SK-N-SH (cell line): ENCODE results near the gene ZDHHC14. TPM values are rescaled to one million over a fixed set of nuclear protein-coding genes. Genes with fewer than 3 reads are reported as not detected.

Source experiments
- CTCF ChIA-PET: fragments of 300-600, 350-600 bp; formaldehyde crosslinking; extraction: SDS; loops from one replicate; lab custom pipeline; 2021; lab: Yijun Ruan, JAX
- POLR2A ChIA-PET: fragments of 350-600 bp; sonication (Branson Sonifier 250); formaldehyde crosslinking; extraction: SDS; loops from one replicate; lab custom pipeline; 2020; ENCODE audit warnings: antibody characterized with exemption, inconsistent platforms; lab: Yijun Ruan, JAX
- DNase-seq: peaks from one replicate; pipeline ENCODE4 v3.0.0; 2012
- H2AFZ ChIP-seq: fragments of 200-600 bp; sonication (generic); 2 replicates; pipeline ENCODE4 v1.8.1; 2016; ENCODE audit warnings: antibody characterized with exemption, mild to moderate bottlenecking, low read depth
- H3F3A ChIP-seq: fragments of 200-600 bp; sonication (generic); replicated peaks from 2 replicates; pipeline ENCODE3; 2016; ENCODE audit warnings: antibody characterized with exemption, mild to moderate bottlenecking; ENCODE audit not compliant: insufficient read depth
- H3K27ac ChIP-seq, 2 experiments: fragments of 200-500 bp in 1 of 2; fragments of 200-600 bp in 1 of 2; sonication (Bioruptor generic) in 1 of 2; sonication (generic), shearing (Covaris generic) in 1 of 2; 2 replicates each; pipeline versions ENCODE4 v1.5.1 to v1.6.1; 2014 to 2016; ENCODE audit warnings: low read depth in 2 of 2, inconsistent platforms in 1 of 2, low read length in 1 of 2, mild to moderate bottlenecking in 1 of 2, mixed read lengths in 1 of 2
- H3K27me3 ChIP-seq: fragments of 200-600 bp; sonication (generic), shearing (Covaris generic); 2 replicates; pipeline ENCODE4 v1.6.1; 2016; ENCODE audit warnings: mixed run types; ENCODE audit not compliant: insufficient read depth
- H3K36me3 ChIP-seq, 2 experiments: fragments of 200-500 bp in 1 of 2; fragments of 200-600 bp in 1 of 2; sonication (Bioruptor generic) in 1 of 2; sonication (generic) in 1 of 2; replicated peaks in 1 of 2; 2 replicates each; pipeline versions ENCODE3 to v1.5.1; 2014 to 2016; ENCODE audit warnings: low read length in 1 of 2, mild to moderate bottlenecking in 1 of 2; ENCODE audit not compliant: insufficient read depth in 2 of 2, control insufficient read depth in 1 of 2
- H3K4me1 ChIP-seq, 2 experiments: fragments of 200-500 bp in 1 of 2; fragments of 200-600 bp in 1 of 2; sonication (Bioruptor generic) in 1 of 2; sonication (generic), shearing (Covaris generic) in 1 of 2; 2 replicates each; pipeline versions ENCODE4 v1.5.1 to v1.6.1; 2014 to 2016; ENCODE audit warnings: low read depth in 1 of 2, low read length in 1 of 2, mixed run types in 1 of 2; ENCODE audit not compliant: insufficient read depth in 2 of 2, control insufficient read depth in 1 of 2
- H3K4me2 ChIP-seq: fragments of 200-600 bp; sonication (generic), shearing (Covaris generic); 2 replicates; pipeline ENCODE4 v1.6.1; 2017; ENCODE audit warnings: mixed run types
- H3K4me3 ChIP-seq, 2 experiments: fragments of 200-500 bp in 1 of 2; fragments of 200-600 bp in 1 of 2; sonication (Bioruptor generic) in 1 of 2; sonication (generic), shearing (Covaris generic) in 1 of 2; 2 replicates each; pipeline versions ENCODE4 v1.5.1 to v1.8.1; 2014 to 2016; ENCODE audit warnings: low read depth in 2 of 2, inconsistent platforms in 1 of 2, low read length in 1 of 2, mild to moderate bottlenecking in 1 of 2, mixed read lengths in 1 of 2, moderate library complexity in 1 of 2
- H3K79me2 ChIP-seq: fragments of 200-600 bp; sonication (generic); 2 replicates; pipeline ENCODE4 v1.8.1; 2017; ENCODE audit warnings: mild to moderate bottlenecking; ENCODE audit not compliant: insufficient read depth
- H3K9ac ChIP-seq: fragments of 200-600 bp; sonication (generic); 2 replicates; pipeline ENCODE4 v1.6.1; 2017; ENCODE audit warnings: mixed run types
- H3K9me2 ChIP-seq: fragments of 200-600 bp; sonication (generic); 2 replicates; pipeline ENCODE4 v1.6.1; 2017; ENCODE audit warnings: mixed run types
- H3K9me3 ChIP-seq: fragments of 200-600 bp; sonication (generic); 2 replicates; pipeline ENCODE4 v1.6.1; 2017; ENCODE audit warnings: mixed run types, mild to moderate bottlenecking, moderate library complexity
- H4K20me1 ChIP-seq: fragments of 200-600 bp; sonication (generic); 2 replicates; pipeline ENCODE4 v1.6.1; 2017; ENCODE audit warnings: mild to moderate bottlenecking, mixed run types; ENCODE audit not compliant: insufficient read depth
- CHD2 ChIP-seq: fragments of 150-350 bp; IDR thresholded peaks from 2 replicates; pipeline ENCODE4 v1.6.1; 2018; ENCODE audit warnings: low read length; ENCODE audit not compliant: partially characterized antibody
- EZH2phosphoT487 ChIP-seq: fragments of 200-600 bp; sonication (generic); IDR thresholded peaks from 2 replicates; pipeline ENCODE4 v1.6.1; 2017; ENCODE audit warnings: low read depth, mixed run types, mild to moderate bottlenecking, antibody characterized with exemption, moderate library complexity, borderline replicate concordance
- FOXM1 ChIP-seq: IDR thresholded peaks from 2 replicates; pipeline ENCODE4 v1.4.0; 2012; ENCODE audit warnings: low read depth, mild to moderate bottlenecking
- GABPA ChIP-seq: IDR thresholded peaks from 2 replicates; pipeline ENCODE4 v1.4.0; 2012; ENCODE audit warnings: low read depth, mild to moderate bottlenecking
- GATA2 ChIP-seq: sonication (generic); formaldehyde crosslinking; IDR thresholded peaks from 2 replicates; pipeline ENCODE4 v1.5.0; 2020; ENCODE audit warnings: mild to moderate bottlenecking, missing genetic modification reagents
- JUND ChIP-seq: IDR thresholded peaks from 2 replicates; pipeline ENCODE4 v1.4.0; 2012
- MAX ChIP-seq: IDR thresholded peaks from 2 replicates; pipeline ENCODE4 v1.4.0; 2012; ENCODE audit warnings: low read depth
- MEF2A ChIP-seq: IDR thresholded peaks from 2 replicates; pipeline ENCODE4 v1.4.0; 2012; ENCODE audit warnings: low read depth, borderline replicate concordance
- POLR2AphosphoS5 ChIP-seq: IDR thresholded peaks from 2 replicates; pipeline ENCODE4 v1.6.1; 2012; ENCODE audit warnings: low read depth, low read length
- RCOR1 ChIP-seq: fragments of 150-350 bp; IDR thresholded peaks from 2 replicates; pipeline ENCODE4 v1.6.1; 2017; ENCODE audit warnings: antibody characterized with exemption, low read length
- REST ChIP-seq: IDR thresholded peaks from 2 replicates; pipeline ENCODE4 v1.6.1; 2012; ENCODE audit warnings: mild to moderate bottlenecking, low read depth, low read length, moderate library complexity
- RFX5 ChIP-seq: IDR thresholded peaks from 2 replicates; pipeline ENCODE4 v1.6.1; 2012; ENCODE audit warnings: mild to moderate bottlenecking, improper control_type of control experiment, low read length
- RXRA ChIP-seq: IDR thresholded peaks from 2 replicates; pipeline ENCODE4 v1.4.0; 2012; ENCODE audit warnings: low read depth, mild to moderate bottlenecking, borderline replicate concordance
- SMC3 ChIP-seq: IDR thresholded peaks from 2 replicates; pipeline ENCODE4 v1.6.1; 2012; ENCODE audit warnings: low read depth, low read length, improper control_type of control experiment
- TAF1 ChIP-seq: IDR thresholded peaks from 2 replicates; pipeline ENCODE4 v1.6.1; 2012; ENCODE audit warnings: low read depth, mild to moderate bottlenecking, low read length, moderate library complexity, borderline replicate concordance
- TCF12 ChIP-seq: IDR thresholded peaks from 2 replicates; pipeline ENCODE4 v1.4.0; 2012
- TEAD4 ChIP-seq: IDR thresholded peaks from 2 replicates; pipeline ENCODE4 v1.4.0; 2012; ENCODE audit warnings: mild to moderate bottlenecking, borderline replicate concordance; ENCODE audit not compliant: insufficient read depth
- USF2 ChIP-seq: fragments of 150-350 bp; IDR thresholded peaks from 2 replicates; pipeline ENCODE4 v1.6.1; 2017; ENCODE audit warnings: antibody characterized with exemption, low read length, low read depth, borderline replicate concordance
- YY1 ChIP-seq: IDR thresholded peaks from 2 replicates; pipeline ENCODE4 v1.4.0; 2012; ENCODE audit warnings: low read depth, mild to moderate bottlenecking
- WGBS: methylation state at CpG from one replicate; pipeline ENCODE4 v1.1.6; 2017; ENCODE audit warnings: low lambda C conversion rate; 5-methylcytosine and 5-hydroxymethylcytosine counted together
- polyA plus RNA-seq, 3 experiments: library from polyadenylated mRNA; depleted of rRNA; stranded (reverse); fragments of >200 nt; gene quantifications; 2 replicates each; pipeline ENCODE4 v1.2.3, GENCODE V29; 2012
- TF ChIP-seq, protein P1 (sequence below): IDR thresholded peaks from 2 replicates; pipeline ENCODE4 v1.4.0; 2012; ENCODE audit warnings: low read depth, borderline replicate concordance
- TF ChIP-seq, protein P2 (sequence below): fragments of 150-350 bp; IDR thresholded peaks from 2 replicates; pipeline ENCODE4 v1.6.1; 2016; ENCODE audit warnings: mild to moderate bottlenecking, low read depth, low read length

The ZDHHC14 gene
- polyA plus RNA-seq, 1 of the 3 experiments (the other 2 are of a cell fraction): 5.4 TPM

GRCh38 chr6:157412791-157413190, 31.8 kb downstream of the ZDHHC14 start:
- 92% methylated on average over 11 of the region's 11 CpGs for WGBS
- DNase-seq: no peak
- Histone ChIP-seq H3K9ac (no peak overlapping the region), H2AFZ (no peak overlapping the region), H3K79me2 (no peaks in the 10 kb centered on the region), H3K36me3 (no peaks in the 10 kb centered on the region), H4K20me1 (no peaks in the 10 kb centered on the region), H3K27ac (no peak overlapping the region), H3K27me3 (no peaks in the 10 kb centered on the region), H3K4me1 (no peaks in the 10 kb centered on the region), H3K9me3 (no peaks in the 10 kb centered on the region), H3K9me2 (no peaks in the 10 kb centered on the region), H3K4me3 (no peak overlapping the region), H3K4me2 (no peak overlapping the region), H3F3A (no peaks in the 10 kb centered on the region)
- TF ChIP-seq RFX5 (no peak), RCOR1 (no peak), JUND (no peak), MEF2A (no peak), SMC3 (no peak), TCF12 (no peak), TEAD4 (no peak), YY1 (no peak), EZH2phosphoT487 (no peak), MAX (no peak)
- TF ChIP-seq, protein P1, sequence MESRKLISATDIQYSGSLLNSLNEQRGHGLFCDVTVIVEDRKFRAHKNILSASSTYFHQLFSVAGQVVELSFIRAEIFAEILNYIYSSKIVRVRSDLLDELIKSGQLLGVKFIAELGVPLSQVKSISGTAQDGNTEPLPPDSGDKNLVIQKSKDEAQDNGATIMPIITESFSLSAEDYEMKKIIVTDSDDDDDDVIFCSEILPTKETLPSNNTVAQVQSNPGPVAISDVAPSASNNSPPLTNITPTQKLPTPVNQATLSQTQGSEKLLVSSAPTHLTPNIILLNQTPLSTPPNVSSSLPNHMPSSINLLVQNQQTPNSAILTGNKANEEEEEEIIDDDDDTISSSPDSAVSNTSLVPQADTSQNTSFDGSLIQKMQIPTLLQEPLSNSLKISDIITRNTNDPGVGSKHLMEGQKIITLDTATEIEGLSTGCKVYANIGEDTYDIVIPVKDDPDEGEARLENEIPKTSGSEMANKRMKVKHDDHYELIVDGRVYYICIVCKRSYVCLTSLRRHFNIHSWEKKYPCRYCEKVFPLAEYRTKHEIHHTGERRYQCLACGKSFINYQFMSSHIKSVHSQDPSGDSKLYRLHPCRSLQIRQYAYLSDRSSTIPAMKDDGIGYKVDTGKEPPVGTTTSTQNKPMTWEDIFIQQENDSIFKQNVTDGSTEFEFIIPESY: no peak
- POLR2A ChIA-PET: no interaction called here
- CTCF ChIA-PET: no interaction called here

DNA sequence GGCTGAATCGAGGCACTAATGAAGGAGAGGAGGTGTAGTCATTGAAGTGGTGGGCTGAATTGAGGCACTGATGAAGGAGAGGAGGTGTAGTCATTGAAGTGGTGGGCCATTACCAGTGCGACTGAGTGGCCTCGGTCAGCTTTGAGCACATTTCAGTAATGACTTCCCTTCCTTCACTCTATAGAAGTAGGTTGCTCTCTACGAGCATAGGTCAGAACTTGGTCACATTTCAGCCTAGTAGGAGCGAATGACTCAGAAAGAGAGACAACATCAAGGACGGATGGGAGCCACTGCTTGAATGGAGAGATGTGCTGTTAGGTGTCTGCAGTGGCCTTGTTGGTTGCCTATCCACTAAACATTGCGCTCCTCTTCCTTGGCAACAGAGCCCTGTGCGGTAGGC, 39.5 kb downstream of the ZDHHC14 start:
- CTCF ChIA-PET: no interaction called here
- Histone ChIP-seq H3F3A (no peaks in the 10 kb centered on the region), H3K27me3 (no peaks in the 10 kb centered on the region), H3K4me2 (no peak overlapping the region), H3K4me1 (no peaks in the 10 kb centered on the region; a peak in 1 of 4 replicates), H2AFZ (no peak overlapping the region), H3K36me3 (no peaks in the 10 kb centered on the region), H4K20me1 (no peaks in the 10 kb centered on the region), H3K4me3 (no peak overlapping the region), H3K27ac (no peak overlapping the region), H3K79me2 (no peaks in the 10 kb centered on the region), H3K9me2 (no peaks in the 10 kb centered on the region), H3K9ac (no peak overlapping the region), H3K9me3 (no peaks in the 10 kb centered on the region)
- DNase-seq: no peak
- 78% methylated on average over 7 of the region's 8 CpGs for WGBS
- POLR2A ChIA-PET: no interaction called here
- TF ChIP-seq RFX5 (no peak), USF2 (no peak), JUND (no peak), FOXM1 (no peak), EZH2phosphoT487 (no peak), GABPA (no peak), GATA2 (CRISPR knock-in tag) (no peak), REST (no peak), YY1 (no peak), POLR2AphosphoS5 (no peak), CHD2 (no peak), RCOR1 (no peak), TAF1 (no peak), RXRA (no peak)
- TF ChIP-seq, protein P2, sequence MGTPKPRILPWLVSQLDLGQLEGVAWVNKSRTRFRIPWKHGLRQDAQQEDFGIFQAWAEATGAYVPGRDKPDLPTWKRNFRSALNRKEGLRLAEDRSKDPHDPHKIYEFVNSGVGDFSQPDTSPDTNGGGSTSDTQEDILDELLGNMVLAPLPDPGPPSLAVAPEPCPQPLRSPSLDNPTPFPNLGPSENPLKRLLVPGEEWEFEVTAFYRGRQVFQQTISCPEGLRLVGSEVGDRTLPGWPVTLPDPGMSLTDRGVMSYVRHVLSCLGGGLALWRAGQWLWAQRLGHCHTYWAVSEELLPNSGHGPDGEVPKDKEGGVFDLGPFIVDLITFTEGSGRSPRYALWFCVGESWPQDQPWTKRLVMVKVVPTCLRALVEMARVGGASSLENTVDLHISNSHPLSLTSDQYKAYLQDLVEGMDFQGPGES: no peak
